ENCODE data around the gene TGM6. TPM values are rescaled to one million over a fixed set of nuclear protein-coding genes. Genes with fewer than 3 reads are reported as not detected.

The TGM6 gene
- total and polyA plus RNA-seq, 4 donors = not detected

- Histone ChIP-seq H3K4me1 (ENCODE audit: control insufficient read depth in 5 of 5, insufficient read depth in 5 of 5, low read length in 5 of 5) (peaks cover 0 to 1% (median 0%) of the 10 kb centered on the region in 5 donors), H3K36me3 (ENCODE audit: control insufficient read depth in 4 of 4, insufficient read depth in 4 of 4, low read length in 4 of 4) (no peaks in the 10 kb centered on the region), H3K27me3 (ENCODE audit: control insufficient read depth in 3 of 3, insufficient read depth in 3 of 3, low read length in 2 of 3) (peaks cover 0 to 3% (median 0%) of the 10 kb centered on the region in 3 donors), H3K27ac (ENCODE audit: low read depth in 1 of 2, low read length in 1 of 2) (no peak overlapping the region), H3K9me3 (ENCODE audit: control insufficient read depth in 4 of 4, insufficient read depth in 3 of 4, low read length in 3 of 4) (peaks cover 0 to 16% (median 0%) of the 10 kb centered on the region in 4 donors), H3K9ac (ENCODE audit: insufficient read depth in 1 of 2, low read length in 2 of 2) (no peak overlapping the region), H3K4me3 (no peak overlapping the region)
- ATAC-seq (ENCODE audit: insufficient read depth, low FRiP score) = no peak
- TF ChIP-seq CTCF (IDR thresholded peaks at IDR 0.05; ENCODE audit: control extremely low read depth, extremely low read depth) = no peak
- DNase-seq = no peak
- 97% methylated on average over 1 of the region's 1 CpG for WGBS, 2 donors
Measured at GRCh38 chr20:2408111-2408510, 27.4 kb downstream of the TGM6 start.

GRCh38 chr20:2416541-2417212 lies 36.0 kb downstream of the TGM6 start:
- TF ChIP-seq CTCF (IDR thresholded peaks at IDR 0.05; ENCODE audit: control extremely low read depth, extremely low read depth) = no peak
- Histone ChIP-seq H3K9ac (ENCODE audit: insufficient read depth in 1 of 2, low read length in 2 of 2) (no peak overlapping the region), H3K27me3 (ENCODE audit: control insufficient read depth in 3 of 3, insufficient read depth in 3 of 3, low read length in 2 of 3) (peaks cover 0 to 3% (median 0%) of the 10 kb centered on the region in 3 donors), H3K4me1 (ENCODE audit: control insufficient read depth in 5 of 5, insufficient read depth in 5 of 5, low read length in 5 of 5) (no peaks in the 10 kb centered on the region), H3K9me3 (ENCODE audit: control insufficient read depth in 4 of 4, insufficient read depth in 3 of 4, low read length in 3 of 4) (no peaks in the 10 kb centered on the region), H3K27ac (ENCODE audit: low read depth in 1 of 2, low read length in 1 of 2) (no peak overlapping the region), H3K36me3 (ENCODE audit: control insufficient read depth in 4 of 4, insufficient read depth in 4 of 4, low read length in 4 of 4) (no peaks in the 10 kb centered on the region), H3K4me3 (no peak overlapping the region)
- DNase-seq (no peak), ATAC-seq (ENCODE audit: insufficient read depth, low FRiP score) (no peak)
- 74 to 76% methylated on average over 6 of the region's 6 CpGs for WGBS, 2 donors

GRCh38 chr20:2417213-2417541 lies 36.5 kb downstream of the TGM6 start:
- TF ChIP-seq CTCF (IDR thresholded peaks at IDR 0.05; ENCODE audit: control extremely low read depth, extremely low read depth) = no peak
- ATAC-seq (ENCODE audit: insufficient read depth, low FRiP score) = no peak
- H3K4me1 ChIP-seq (ENCODE audit: control insufficient read depth in 5 of 5, insufficient read depth in 5 of 5, low read length in 5 of 5) = no peaks in the 10 kb centered on the region
- peaks cover 0 to 1% (median 0%) of the 10 kb centered on the region in 3 donors for H3K27me3 ChIP-seq (ENCODE audit: control insufficient read depth in 3 of 3, insufficient read depth in 3 of 3, low read length in 2 of 3)
- no peak for DNase-seq
- H3K36me3 ChIP-seq (ENCODE audit: control insufficient read depth in 4 of 4, insufficient read depth in 4 of 4, low read length in 4 of 4) = no peaks in the 10 kb centered on the region
- H3K4me3 ChIP-seq = no peak overlapping the region
- H3K9me3 ChIP-seq (ENCODE audit: control insufficient read depth in 4 of 4, insufficient read depth in 3 of 4, low read length in 3 of 4) = no peaks in the 10 kb centered on the region
- 87 to 92% methylated on average over 14 of the region's 14 CpGs for WGBS, 2 donors
- H3K9ac ChIP-seq (ENCODE audit: insufficient read depth in 1 of 2, low read length in 2 of 2) = no peak overlapping the region
- H3K27ac ChIP-seq (ENCODE audit: low read depth in 1 of 2, low read length in 1 of 2) = no peak overlapping the region

GRCh38 chr20:2418388-2418787 lies 37.7 kb downstream of the TGM6 start:
- H3K4me3 ChIP-seq = no peak overlapping the region
- no peaks in the 10 kb centered on the region for H3K27me3 ChIP-seq (ENCODE audit: control insufficient read depth in 3 of 3, insufficient read depth in 3 of 3, low read length in 2 of 3)
- WGBS, 2 donors = 52 to 54% methylated on average over 2 of the region's 2 CpGs
- ATAC-seq (ENCODE audit: insufficient read depth, low FRiP score) (no peak), DNase-seq (no peak)
- no peak for TF ChIP-seq CTCF (IDR thresholded peaks at IDR 0.05; ENCODE audit: control extremely low read depth, extremely low read depth)
- H3K9ac ChIP-seq (ENCODE audit: insufficient read depth in 1 of 2, low read length in 2 of 2) = no peak overlapping the region
- H3K36me3 ChIP-seq (ENCODE audit: control insufficient read depth in 4 of 4, insufficient read depth in 4 of 4, low read length in 4 of 4) = no peaks in the 10 kb centered on the region
- no peak overlapping the region for H3K27ac ChIP-seq (ENCODE audit: low read depth in 1 of 2, low read length in 1 of 2)
- H3K9me3 ChIP-seq (ENCODE audit: control insufficient read depth in 4 of 4, insufficient read depth in 3 of 4, low read length in 3 of 4) = no peaks in the 10 kb centered on the region
- H3K4me1 ChIP-seq (ENCODE audit: control insufficient read depth in 5 of 5, insufficient read depth in 5 of 5, low read length in 5 of 5) = no peaks in the 10 kb centered on the region
